HCT116 (cell line): Measurements from ENCODE around the gene MROH7. TPM values are rescaled to one million over a fixed set of nuclear protein-coding genes. Genes with fewer than 3 reads are reported as not detected.

Experiments
- ATAC-seq: fragments of 200-7000 bp; cut with Tn5 transposase; 2 replicates; pipeline ENCODE4 v1.9.1; 2020; ENCODE audit warnings: mild to moderate bottlenecking, moderate library complexity
- BruUV-seq: library from RNA; stranded (reverse); fragments of 400-500 nt; replicated peaks from 2 replicates; lab custom pipeline; 2021; lab: Mats Ljungman, UMichigan
- CTCF ChIA-PET: fragments of 300-600 bp; sonication (Branson Sonifier 250); formaldehyde crosslinking; loops from one replicate; lab custom pipeline; 2021; ENCODE audit warnings: antibody characterized with exemption; lab: Charles Lee
- POLR2A ChIA-PET: fragments of 300-600, 350-600 bp; sonication (Branson Sonifier 250); formaldehyde crosslinking; loops from one replicate; lab custom pipeline; 2021; ENCODE audit warnings: antibody characterized with exemption; lab: Charles Lee
- RAD21 ChIA-PET, 2 experiments: fragments of 300-600 bp; sonication (Branson Sonifier 250); formaldehyde crosslinking; loops; one replicate each; lab custom pipeline; 2023; ENCODE audit warnings: low total read pairs in 2 of 2; ENCODE audit not compliant: uncharacterized antibody in 2 of 2, unreplicated experiment in 2 of 2, low non-redundant PET in 1 of 2; lab: Charles Lee
- DNase-seq: peaks from one replicate; pipeline ENCODE4 v3.0.0-alpha.2; 2010; ENCODE audit warnings: low read depth, low spot score
- H2AFZ ChIP-seq: fragments of 200-600 bp; shearing (Covaris generic), sonication (generic); 2 replicates; pipeline ENCODE4 v1.6.1; 2017; ENCODE audit warnings: low read depth, mixed run types, mixed read lengths, antibody characterized with exemption, low read length; ENCODE audit not compliant: poor library complexity, severe bottlenecking
- H3K27ac ChIP-seq: 2 replicates; pipeline ENCODE4 v1.5.1; 2012; ENCODE audit warnings: low read depth, low read length
- H3K27me3 ChIP-seq: fragments of 200-600 bp; sonication (generic); 2 replicates; pipeline ENCODE4 v1.6.1; 2016; ENCODE audit warnings: mixed run types, low read length, mixed read lengths; ENCODE audit not compliant: insufficient read depth
- H3K36me3 ChIP-seq, 2 experiments: fragments of 200-500 bp in 1 of 2; fragments of 200-600 bp in 1 of 2; sonication (Bioruptor generic) in 1 of 2; sonication (generic) in 1 of 2; 2 replicates each; pipeline versions ENCODE4 v1.5.1 to v1.6.1; 2014 to 2016; ENCODE audit warnings: low read length in 2 of 2, inconsistent platforms in 1 of 2, mixed read lengths in 1 of 2, mixed run types in 1 of 2; ENCODE audit not compliant: insufficient read depth in 2 of 2, control insufficient read depth in 1 of 2
- H3K4me1 ChIP-seq, 2 experiments: fragments of 200-600 bp in 1 of 2; sonication (generic) in 1 of 2; 2 replicates each; pipeline versions ENCODE4 v1.5.1 to v1.6.1; 2012 to 2017; ENCODE audit warnings: low read length in 2 of 2, inconsistent platforms in 1 of 2, mild to moderate bottlenecking in 1 of 2, mixed read lengths in 1 of 2, mixed run types in 1 of 2, moderate library complexity in 1 of 2; ENCODE audit not compliant: insufficient read depth in 2 of 2, control insufficient read depth in 1 of 2
- H3K4me2 ChIP-seq: fragments of 200-600 bp; sonication (generic); 2 replicates; pipeline ENCODE4 v1.6.1; 2017; ENCODE audit warnings: mixed run types, low read length, mixed read lengths
- H3K4me3 ChIP-seq, 2 experiments: fragments of 200-600 bp in 1 of 2; sonication (generic) in 1 of 2; replicated peaks in 1 of 2; 2 replicates each; pipeline ENCODE4 v1.5.1; 2011 to 2016; ENCODE audit warnings: low read length in 2 of 2, control low read depth in 1 of 2, low read depth in 1 of 2, mild to moderate bottlenecking in 1 of 2, mixed read lengths in 1 of 2, mixed run types in 1 of 2
- H3K79me2 ChIP-seq: fragments of 200-600 bp; sonication (generic); 2 replicates; pipeline ENCODE4 v1.6.1; 2017; ENCODE audit warnings: mild to moderate bottlenecking, mixed run types, low read length, moderate library complexity, mixed read lengths; ENCODE audit not compliant: insufficient read depth
- H3K9ac ChIP-seq: fragments of 200-600 bp; sonication (generic); 2 replicates; pipeline ENCODE4 v1.6.1; 2016; ENCODE audit warnings: low read length, mixed read lengths
- H3K9me2 ChIP-seq: fragments of 200-600 bp; sonication (generic), shearing (Covaris generic); 2 replicates; pipeline ENCODE4 v1.6.1; 2017; ENCODE audit warnings: mixed run types, mild to moderate bottlenecking, moderate library complexity; ENCODE audit not compliant: insufficient read depth
- H3K9me3 ChIP-seq, 2 experiments: fragments of 200-500 bp in 1 of 2; fragments of 200-600 bp in 1 of 2; sonication (Bioruptor generic) in 1 of 2; sonication (generic) in 1 of 2; 2 replicates each; pipeline ENCODE4 v1.6.1; 2014 to 2017; ENCODE audit warnings: low read length in 2 of 2, mixed read lengths in 2 of 2, inconsistent platforms in 1 of 2, low read depth in 1 of 2, mild to moderate bottlenecking in 1 of 2, mixed run types in 1 of 2, moderate library complexity in 1 of 2; ENCODE audit not compliant: control insufficient read depth in 1 of 2, insufficient read depth in 1 of 2
- H4K20me1 ChIP-seq: fragments of 200-600 bp; sonication (generic), shearing (Covaris generic); 2 replicates; pipeline ENCODE4 v1.6.1; 2017; ENCODE audit warnings: mixed run types, mild to moderate bottlenecking, moderate library complexity; ENCODE audit not compliant: insufficient read depth
- CEBPB ChIP-seq: IDR thresholded peaks from 2 replicates; pipeline ENCODE4 v1.6.1; 2012; ENCODE audit warnings: low read depth
- EGR1 ChIP-seq: IDR thresholded peaks from 2 replicates; pipeline ENCODE4 v1.6.1; 2012; ENCODE audit warnings: low read depth
- EZH2phosphoT487 ChIP-seq: fragments of 200-600 bp; IDR thresholded peaks from 2 replicates; pipeline ENCODE4 v1.6.1; 2018; ENCODE audit warnings: antibody characterized with exemption, borderline replicate concordance
- JUND ChIP-seq: IDR thresholded peaks from 2 replicates; pipeline ENCODE4 v1.6.1; 2012
- POLR2A ChIP-seq: IDR thresholded peaks from 2 replicates; pipeline ENCODE4 v1.7.0; 2011; ENCODE audit warnings: borderline replicate concordance; ENCODE audit not compliant: insufficient read depth, insufficient read length; ENCODE audit errors: extremely low read depth
- POLR2AphosphoS5 ChIP-seq: IDR thresholded peaks from 2 replicates; pipeline ENCODE4 v1.6.1; 2011; ENCODE audit warnings: mild to moderate bottlenecking, low read depth, low read length, moderate library complexity
- RAD21 ChIP-seq: IDR thresholded peaks from 2 replicates; pipeline ENCODE4 v1.6.1; 2012; ENCODE audit warnings: low read depth, mild to moderate bottlenecking
- SIN3A ChIP-seq: IDR thresholded peaks from 2 replicates; pipeline ENCODE4 v1.6.1; 2012; ENCODE audit warnings: low read depth
- SP1 ChIP-seq: IDR thresholded peaks from 2 replicates; pipeline ENCODE4 v1.6.1; 2012; ENCODE audit warnings: low read depth
- YY1 ChIP-seq: IDR thresholded peaks from 2 replicates; pipeline ENCODE4 v1.6.1; 2011; ENCODE audit warnings: low read length, low read depth, moderate library complexity, mild to moderate bottlenecking; ENCODE audit not compliant: insufficient replicate concordance; ENCODE audit errors: extremely low read depth
- ZFX ChIP-seq: fragments of 450-650 bp; IDR thresholded peaks from 2 replicates; pipeline ENCODE4 v1.6.1; 2017
- ZNF274 ChIP-seq: fragments of 200-500 bp; sonication (Bioruptor generic); IDR thresholded peaks from 2 replicates; pipeline ENCODE4 v1.6.1; 2014; ENCODE audit warnings: mild to moderate bottlenecking, low read depth, low read length, inconsistent platforms
- intact Hi-C: fragments of 100-400 bp; cut with micrococcal nuclease; formaldehyde crosslinking; loops from 2 replicates; pipeline ENCODE4 v1.10.0; 2022
- total RNA-seq: library from RNA; stranded (reverse); gene quantifications from one replicate; pipeline ENCODE4 v1.2.1, GENCODE V29; 2021; ENCODE audit not compliant: unreplicated experiment
- TF ChIP-seq, protein P1 (sequence below), 3 experiments: fragments of 200-600 bp in 1 of 3; sonication (generic) in 1 of 3; IDR thresholded peaks in 2 of 3; conservative IDR thresholded peaks in 1 of 3; 2 replicates each; pipeline ENCODE4 v1.5.1; 2012 to 2017; ENCODE audit warnings: low read depth in 2 of 3, low read length in 2 of 3, antibody characterized with exemption in 1 of 3, borderline replicate concordance in 1 of 3, control low read depth in 1 of 3, mild to moderate bottlenecking in 1 of 3, mixed read lengths in 1 of 3, mixed run types in 1 of 3, moderate library complexity in 1 of 3; ENCODE audit not compliant: insufficient read depth in 1 of 3
- TF ChIP-seq, protein P2 (sequence below): IDR thresholded peaks from 2 replicates; pipeline ENCODE4 v1.6.1; 2012

Gene MROH7
- total RNA-seq, 1 experiment from 2014 or later, result 1.1 TPM

GRCh38 chr1:54701996-54702395 is 60.4 kb downstream of the MROH7 start:
- H3K79me2 ChIP-seq, result no peaks in the 10 kb centered on the region
- DNase-seq (no peak), ATAC-seq (no peak)
- peaks cover 7% of the 10 kb centered on the region for H3K27me3 ChIP-seq
- no peak overlapping the region for H3K27ac ChIP-seq
- RAD21 ChIA-PET, result no interaction called here
- intact Hi-C loops, result no loop called here
- no peak overlapping the region for H2AFZ ChIP-seq
- H3K36me3 ChIP-seq, result no peaks in the 10 kb centered on the region
- BruUV-seq, result no TSS peak
- H3K9me3 ChIP-seq, result no peaks in the 10 kb centered on the region
- no peaks in the 10 kb centered on the region for H3K4me1 ChIP-seq
- TF ChIP-seq SIN3A (no peak), RAD21 (no peak), CEBPB (no peak)
- TF ChIP-seq, all 23 proteins: peak for 0
- H4K20me1 ChIP-seq, result no peaks in the 10 kb centered on the region
- H3K4me3 ChIP-seq, result no peak overlapping the region
- ChIA-PET CTCF (no interaction called here), POLR2A (no interaction called here)
- no peak overlapping the region for H3K4me2 ChIP-seq
- H3K9me2 ChIP-seq, result no peaks in the 10 kb centered on the region
- H3K9ac ChIP-seq, result no peak overlapping the region

- Histone ChIP-seq H3K9me3 (no peaks in the 10 kb centered on the region), H3K4me2 (no peak overlapping the region), H3K27ac (no peak overlapping the region), H3K9me2 (no peaks in the 10 kb centered on the region), H3K9ac (no peak overlapping the region), H2AFZ (no peak overlapping the region), H3K27me3 (peaks cover 21% of the 10 kb centered on the region), H3K36me3 (no peaks in the 10 kb centered on the region), H3K4me3 (no peak overlapping the region), H4K20me1 (no peaks in the 10 kb centered on the region), H3K4me1 (no peaks in the 10 kb centered on the region), H3K79me2 (no peaks in the 10 kb centered on the region)
- no TSS peak for BruUV-seq
- intact Hi-C loops, result no loop called here
- RAD21 ChIA-PET, result no interaction called here
- TF ChIP-seq SP1 (no peak), EZH2phosphoT487 (no peak), CEBPB (no peak), ZNF274 (no peak), ZFX (no peak), RAD21 (no peak), POLR2AphosphoS5 (no peak), YY1 (no peak), EGR1 (no peak), POLR2A (no peak), JUND (no peak)
- TF ChIP-seq, protein P1, sequence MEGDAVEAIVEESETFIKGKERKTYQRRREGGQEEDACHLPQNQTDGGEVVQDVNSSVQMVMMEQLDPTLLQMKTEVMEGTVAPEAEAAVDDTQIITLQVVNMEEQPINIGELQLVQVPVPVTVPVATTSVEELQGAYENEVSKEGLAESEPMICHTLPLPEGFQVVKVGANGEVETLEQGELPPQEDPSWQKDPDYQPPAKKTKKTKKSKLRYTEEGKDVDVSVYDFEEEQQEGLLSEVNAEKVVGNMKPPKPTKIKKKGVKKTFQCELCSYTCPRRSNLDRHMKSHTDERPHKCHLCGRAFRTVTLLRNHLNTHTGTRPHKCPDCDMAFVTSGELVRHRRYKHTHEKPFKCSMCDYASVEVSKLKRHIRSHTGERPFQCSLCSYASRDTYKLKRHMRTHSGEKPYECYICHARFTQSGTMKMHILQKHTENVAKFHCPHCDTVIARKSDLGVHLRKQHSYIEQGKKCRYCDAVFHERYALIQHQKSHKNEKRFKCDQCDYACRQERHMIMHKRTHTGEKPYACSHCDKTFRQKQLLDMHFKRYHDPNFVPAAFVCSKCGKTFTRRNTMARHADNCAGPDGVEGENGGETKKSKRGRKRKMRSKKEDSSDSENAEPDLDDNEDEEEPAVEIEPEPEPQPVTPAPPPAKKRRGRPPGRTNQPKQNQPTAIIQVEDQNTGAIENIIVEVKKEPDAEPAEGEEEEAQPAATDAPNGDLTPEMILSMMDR (IDR thresholded peaks at IDR 0.05 in 2 of 3, conservative IDR thresholded peaks at IDR 0.05 in 1 of 3; ENCODE audit: borderline replicate concordance in 1 of 3, insufficient read depth in 1 of 3, low read depth in 2 of 3, low read length in 2 of 3), result no peak
- TF ChIP-seq, protein P2, sequence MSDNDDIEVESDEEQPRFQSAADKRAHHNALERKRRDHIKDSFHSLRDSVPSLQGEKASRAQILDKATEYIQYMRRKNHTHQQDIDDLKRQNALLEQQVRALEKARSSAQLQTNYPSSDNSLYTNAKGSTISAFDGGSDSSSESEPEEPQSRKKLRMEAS, result no peak
- ATAC-seq (no peak), DNase-seq (no peak)
- CTCF ChIA-PET, result no interaction called here
- POLR2A ChIA-PET, result no interaction called here
Observed at GRCh38 chr1:54703471-54703870, 61.9 kb downstream of the MROH7 start.
